GM19324 (cell line): ENCODE results near the gene CLIC3.

ENCODE experiments used
- ATAC-seq: cut with Tn5 transposase; IDR thresholded peaks from one replicate; pipeline ENCODE4 v1.9.1; 2021; ENCODE audit warnings: mild to moderate bottlenecking, moderate library complexity; ENCODE audit not compliant: unreplicated experiment, low FRiP score

CLIC3 gene

GRCh38 chr9:137018761-137019559 lies 22.6 kb upstream of the CLIC3 start:
- ATAC-seq = no peak

- no peak for ATAC-seq
These were observed 21.6 kb upstream of the CLIC3 start for GRCh38 chr9:137017791-137018497.

GRCh38 chr9:137017071-137017470 lies 20.7 kb upstream of the CLIC3 start:
- no peak for ATAC-seq

- ATAC-seq = no peak
These were observed 20.1 kb upstream of the CLIC3 start for GRCh38 chr9:137016436-137016835.

GRCh38 chr9:137015976-137016375 lies 19.6 kb upstream of the CLIC3 start:
- no peak for ATAC-seq

- no peak for ATAC-seq
These were observed 19.2 kb upstream of the CLIC3 start for GRCh38 chr9:137015540-137015930.

- no peak for ATAC-seq
These were observed 18.6 kb upstream of the CLIC3 start for GRCh38 chr9:137014776-137015539.

GRCh38 chr9:137014166-137014565 lies 17.8 kb upstream of the CLIC3 start:
- no peak for ATAC-seq

- ATAC-seq = no peak
These were observed 17.2 kb upstream of the CLIC3 start for GRCh38 chr9:137013571-137013940.

- no peak for ATAC-seq
These were observed 16.6 kb upstream of the CLIC3 start for GRCh38 chr9:137012694-137013570.

- ATAC-seq = no peak
These were observed 15.7 kb upstream of the CLIC3 start for GRCh38 chr9:137011907-137012675.

GRCh38 chr9:137011156-137011555 lies 14.8 kb upstream of the CLIC3 start:
- ATAC-seq = no peak

- no peak for ATAC-seq
These were observed 13.8 kb upstream of the CLIC3 start for GRCh38 chr9:137009938-137010732.

- ATAC-seq = no peak
These were observed 12.8 kb upstream of the CLIC3 start for GRCh38 chr9:137009217-137009616.

GRCh38 chr9:137008312-137008711 lies 11.9 kb upstream of the CLIC3 start:
- ATAC-seq = no peak

- ATAC-seq = no peak
These were observed 11.5 kb upstream of the CLIC3 start for GRCh38 chr9:137007816-137008270.

GRCh38 chr9:137007108-137007815 lies 10.9 kb upstream of the CLIC3 start:
- ATAC-seq = no peak
